Measurements from ENCODE around the gene ABHD12.
A peak's percentile ranks its signal among the peaks of the same experiment; 100 is the strongest.

Gene ABHD12

DNA sequence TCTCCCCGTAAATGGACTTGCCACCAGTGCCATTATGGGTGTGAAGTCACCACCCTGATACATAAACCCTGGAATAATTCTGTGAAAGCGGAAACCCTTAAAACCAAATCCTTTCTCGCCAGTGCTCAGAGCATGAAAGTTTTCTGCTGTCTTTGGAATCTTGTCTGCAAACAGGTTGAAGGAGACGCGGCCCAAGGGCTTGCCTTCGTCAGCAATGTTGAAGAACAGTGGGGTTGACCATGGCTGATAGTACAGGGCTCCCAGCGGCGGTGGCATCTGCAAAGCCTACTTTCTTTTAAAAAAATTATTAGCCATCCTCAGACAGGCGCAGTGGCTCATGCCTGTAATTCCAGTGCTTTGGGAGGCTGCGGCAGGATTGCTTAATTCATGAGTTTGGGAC, 22.1 kb downstream of the ABHD12 start:
- peaks cover 37% of the 10 kb centered on the region for H3K79me1 ChIP-seq (replicated peaks; ENCODE audit: low read length, poor library complexity, severe bottlenecking)

DNA sequence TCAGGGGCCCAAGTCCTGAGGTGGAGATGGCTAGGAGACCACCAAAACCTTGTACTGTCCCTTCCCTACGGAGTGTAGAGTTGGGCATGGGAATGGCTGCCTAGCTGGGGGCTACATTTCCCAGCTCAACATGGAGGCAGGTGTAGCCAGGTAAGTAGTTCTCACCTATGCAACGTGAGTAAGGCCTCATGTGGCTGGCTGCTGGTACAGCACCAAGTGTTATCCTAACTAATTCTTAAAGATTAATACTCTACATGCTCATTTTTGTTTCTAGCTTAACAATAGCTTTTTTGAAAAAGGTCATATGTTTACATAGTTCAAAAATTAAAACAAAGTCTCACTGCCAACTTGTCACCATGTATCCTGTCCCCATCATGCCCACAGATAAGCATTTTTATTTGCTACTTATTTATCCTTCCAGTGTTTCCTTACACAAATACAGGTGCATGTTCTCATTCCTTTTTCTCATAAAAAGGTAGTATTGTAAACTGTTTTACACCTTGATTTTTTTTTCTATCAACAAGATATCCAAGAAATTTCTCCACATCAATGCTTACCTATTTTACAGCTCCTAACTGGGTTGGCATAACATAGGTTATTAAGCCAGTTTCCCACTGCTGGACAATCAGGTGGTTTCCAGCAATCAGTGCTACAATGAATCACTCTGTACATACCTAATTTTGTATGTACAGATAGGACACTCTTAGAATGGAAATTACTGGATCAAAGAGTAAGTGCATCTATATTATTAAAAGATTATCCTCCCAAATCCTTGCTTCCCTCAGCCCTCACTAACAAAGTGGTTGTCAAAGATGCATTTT, 25.5 kb downstream of the ABHD12 start:
- Histone ChIP-seq H3K18ac (ENCODE audit: low read depth in 1 of 2, low read length in 2 of 2) (no peak overlapping the region), H2BK120ac (ENCODE audit: low read depth, low read length) (no peak overlapping the region), H3K4me2 (ENCODE audit: low read length, poor library complexity, severe bottlenecking) (no peak overlapping the region), H3K4me3 (ENCODE audit: insufficient read depth in 1 of 2, low read depth in 1 of 2, low read length in 2 of 2) (no peak overlapping the region), H2BK15ac (ENCODE audit: low read depth, poor library complexity, severe bottlenecking) (no peak overlapping the region), H2AFZ (ENCODE audit: low read depth, low read length) (no peak overlapping the region), H2BK12ac (ENCODE audit: low read length in 2 of 2) (no peak overlapping the region), H3K4me1 (ENCODE audit: control insufficient read depth, insufficient read depth, low read depth, low read length) (peaks cover 10% of the 10 kb centered on the region), H3K14ac (ENCODE audit: low read length in 2 of 2) (no peak overlapping the region), H3K27me3 (ENCODE audit: control insufficient read depth in 1 of 2, insufficient read depth in 1 of 2, low read length in 2 of 2) (no peaks in the 10 kb centered on the region), H2AK5ac (ENCODE audit: low read length, severe bottlenecking) (no peak overlapping the region), H3K27ac (ENCODE audit: low read length, poor library complexity, severe bottlenecking) (no peak overlapping the region), H3K23ac (ENCODE audit: low read length in 2 of 2) (no peak overlapping the region), H4K8ac (ENCODE audit: low read length) (no peak overlapping the region), H4K91ac (ENCODE audit: low read length) (no peak overlapping the region), H3K4ac (ENCODE audit: low read depth in 1 of 2, low read length in 2 of 2) (no peak overlapping the region), H3K36me3 (ENCODE audit: control insufficient read depth in 1 of 2, insufficient read depth in 2 of 2, low read depth in 1 of 2, low read length in 2 of 2) (no peaks in the 10 kb centered on the region), H2BK5ac (ENCODE audit: low read depth, low read length, poor library complexity, severe bottlenecking) (no peak overlapping the region), H3K9me3 (ENCODE audit: control insufficient read depth, low read length) (no peaks in the 10 kb centered on the region), H3K9ac (ENCODE audit: low read length) (no peak overlapping the region), H3K79me1 (replicated peaks; ENCODE audit: low read length, poor library complexity, severe bottlenecking) (peaks cover 21% of the 10 kb centered on the region)
- 93% methylated on average over 2 of the region's 2 CpGs for WGBS
- no peak for DNase-seq

More for the DNA sequence above, 22.1 kb downstream of the ABHD12 start:
- H2AFZ ChIP-seq (ENCODE audit: low read depth, low read length) = no peak overlapping the region
- peaks cover 22% of the 10 kb centered on the region for H3K9me3 ChIP-seq (ENCODE audit: control insufficient read depth, low read length)
- no peak overlapping the region for H3K4ac ChIP-seq (ENCODE audit: low read depth in 1 of 2, low read length in 2 of 2)
- H3K36me3 ChIP-seq (ENCODE audit: control insufficient read depth in 1 of 2, insufficient read depth in 2 of 2, low read depth in 1 of 2, low read length in 2 of 2) = no peaks in the 10 kb centered on the region
- no peak overlapping the region for H4K91ac ChIP-seq (ENCODE audit: low read length)
- no peak overlapping the region for H3K9ac ChIP-seq (ENCODE audit: low read length)
- H3K18ac ChIP-seq (ENCODE audit: low read depth in 1 of 2, low read length in 2 of 2) = no peak overlapping the region
- H3K27ac ChIP-seq (ENCODE audit: low read length, poor library complexity, severe bottlenecking) = no peak overlapping the region
- WGBS = over 99% methylated on average over 10 of the region's 10 CpGs
- no peak overlapping the region for H2AK5ac ChIP-seq (ENCODE audit: low read length, severe bottlenecking)
- H2BK12ac ChIP-seq (ENCODE audit: low read length in 2 of 2) = no peak overlapping the region
- H3K4me3 ChIP-seq (ENCODE audit: insufficient read depth in 1 of 2, low read depth in 1 of 2, low read length in 2 of 2) = no peak overlapping the region
- no peak overlapping the region for H2BK5ac ChIP-seq (ENCODE audit: low read depth, low read length, poor library complexity, severe bottlenecking)
- no peak overlapping the region for H2BK15ac ChIP-seq (ENCODE audit: low read depth, poor library complexity, severe bottlenecking)
- H3K4me2 ChIP-seq (ENCODE audit: low read length, poor library complexity, severe bottlenecking) = no peak overlapping the region
- H3K14ac ChIP-seq (ENCODE audit: low read length in 2 of 2) = no peak overlapping the region
- H2BK120ac ChIP-seq (ENCODE audit: low read depth, low read length) = no peak overlapping the region
- no peaks in the 10 kb centered on the region for H3K27me3 ChIP-seq (ENCODE audit: control insufficient read depth in 1 of 2, insufficient read depth in 1 of 2, low read length in 2 of 2)
- H3K23ac ChIP-seq (ENCODE audit: low read length in 2 of 2) = no peak overlapping the region
- no peak overlapping the region for H4K8ac ChIP-seq (ENCODE audit: low read length)
- DNase-seq = no peak
- H3K4me1 ChIP-seq (ENCODE audit: control insufficient read depth, insufficient read depth, low read depth, low read length) = peaks cover 6% of the 10 kb centered on the region

DNA sequence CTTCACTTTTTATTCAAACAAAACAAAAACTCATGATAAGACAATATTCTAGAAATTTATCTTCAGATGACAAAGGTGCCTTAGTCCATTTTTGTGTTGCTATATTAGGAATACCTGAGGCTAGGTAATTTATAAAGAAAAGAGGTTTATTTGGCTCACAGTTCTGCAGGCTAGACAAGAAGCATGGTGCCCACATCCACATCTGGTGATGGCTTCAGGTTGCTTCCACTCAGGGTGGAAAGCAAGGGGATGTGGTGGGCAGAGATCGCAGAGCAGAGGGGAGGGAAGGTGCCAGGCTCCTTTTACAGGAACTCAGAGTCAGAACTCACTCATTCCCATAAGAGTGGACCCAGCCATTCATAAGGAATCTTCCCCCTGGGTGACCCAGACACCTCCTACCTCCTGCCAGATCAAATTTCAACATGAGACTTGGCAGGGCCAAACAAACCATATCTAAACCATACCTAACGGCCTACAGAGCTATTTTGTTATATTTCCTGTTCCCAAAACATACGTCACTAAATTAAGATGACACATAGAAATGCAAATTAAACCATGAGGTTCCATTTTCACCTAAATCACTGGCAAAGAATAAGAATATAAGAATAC, 26.4 kb downstream of the ABHD12 start:
- no peak overlapping the region for H3K27ac ChIP-seq (ENCODE audit: low read length, poor library complexity, severe bottlenecking)
- DNase-seq = no peak
- H2BK12ac ChIP-seq (ENCODE audit: low read length in 2 of 2) = no peak overlapping the region
- H3K14ac ChIP-seq (ENCODE audit: low read length in 2 of 2) = peak overlapping the region in 1 of 2 experiments; percentile 48
- H3K27me3 ChIP-seq (ENCODE audit: control insufficient read depth in 1 of 2, insufficient read depth in 1 of 2, low read length in 2 of 2) = no peaks in the 10 kb centered on the region
- no peak overlapping the region for H2BK15ac ChIP-seq (ENCODE audit: low read depth, poor library complexity, severe bottlenecking)
- no peak overlapping the region for H3K23ac ChIP-seq (ENCODE audit: low read length in 2 of 2)
- H4K91ac ChIP-seq (ENCODE audit: low read length) = no peak overlapping the region
- H3K4me3 ChIP-seq (ENCODE audit: insufficient read depth in 1 of 2, low read depth in 1 of 2, low read length in 2 of 2) = no peak overlapping the region
- H3K4me1 ChIP-seq (ENCODE audit: control insufficient read depth, insufficient read depth, low read depth, low read length) = peaks cover 10% of the 10 kb centered on the region
- no peak overlapping the region for H3K4ac ChIP-seq (ENCODE audit: low read depth in 1 of 2, low read length in 2 of 2)
- peaks cover 18% of the 10 kb centered on the region for H3K79me1 ChIP-seq (replicated peaks; ENCODE audit: low read length, poor library complexity, severe bottlenecking)
- H2BK120ac ChIP-seq (ENCODE audit: low read depth, low read length) = no peak overlapping the region
- H3K18ac ChIP-seq (ENCODE audit: low read depth in 1 of 2, low read length in 2 of 2) = no peak overlapping the region
- no peaks in the 10 kb centered on the region for H3K36me3 ChIP-seq (ENCODE audit: control insufficient read depth in 1 of 2, insufficient read depth in 2 of 2, low read depth in 1 of 2, low read length in 2 of 2)
- H2AFZ ChIP-seq (ENCODE audit: low read depth, low read length) = no peak overlapping the region
- no peak overlapping the region for H4K8ac ChIP-seq (ENCODE audit: low read length)
- 96% methylated on average over 3 of the region's 3 CpGs for WGBS
- no peak overlapping the region for H3K9ac ChIP-seq (ENCODE audit: low read length)
- no peak overlapping the region for H2BK5ac ChIP-seq (ENCODE audit: low read depth, low read length, poor library complexity, severe bottlenecking)
- H3K9me3 ChIP-seq (ENCODE audit: control insufficient read depth, low read length) = no peaks in the 10 kb centered on the region
- H2AK5ac ChIP-seq (ENCODE audit: low read length, severe bottlenecking) = no peak overlapping the region
- H3K4me2 ChIP-seq (ENCODE audit: low read length, poor library complexity, severe bottlenecking) = no peak overlapping the region

DNA sequence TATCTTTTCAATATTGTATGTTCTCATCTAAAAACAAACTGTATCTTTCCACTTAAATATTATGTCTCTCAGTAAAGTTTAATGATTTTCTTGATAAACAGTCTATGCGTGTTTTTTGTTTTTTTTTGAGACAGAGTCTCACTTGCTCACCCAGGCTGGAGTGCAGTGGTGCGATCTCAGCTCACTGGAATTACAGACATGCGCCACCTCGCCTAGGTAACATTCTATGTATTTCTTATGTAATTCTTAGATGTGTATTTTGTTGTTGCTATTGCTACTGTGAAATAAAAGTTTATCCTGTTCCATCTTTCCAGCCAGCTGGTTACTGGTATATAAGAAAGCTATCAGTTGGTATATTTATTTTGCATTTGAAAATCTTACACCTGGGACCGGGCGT, 29.4 kb downstream of the ABHD12 start:
- no peak overlapping the region for H2AK5ac ChIP-seq (ENCODE audit: low read length, severe bottlenecking)
- no peak overlapping the region for H3K18ac ChIP-seq (ENCODE audit: low read depth in 1 of 2, low read length in 2 of 2)
- no peak overlapping the region for H2BK12ac ChIP-seq (ENCODE audit: low read length in 2 of 2)
- H3K4me2 ChIP-seq (ENCODE audit: low read length, poor library complexity, severe bottlenecking) = no peak overlapping the region
- no peak overlapping the region for H2BK5ac ChIP-seq (ENCODE audit: low read depth, low read length, poor library complexity, severe bottlenecking)
- H4K8ac ChIP-seq (ENCODE audit: low read length) = no peak overlapping the region
- no peak overlapping the region for H3K14ac ChIP-seq (ENCODE audit: low read length in 2 of 2)
- peak overlapping the region; percentile 64 for H3K27ac ChIP-seq (ENCODE audit: low read length, poor library complexity, severe bottlenecking)
- WGBS = 64% methylated on average over 6 of the region's 6 CpGs
- no peak overlapping the region for H3K4me3 ChIP-seq (ENCODE audit: insufficient read depth in 1 of 2, low read depth in 1 of 2, low read length in 2 of 2)
- no peak overlapping the region for H2BK15ac ChIP-seq (ENCODE audit: low read depth, poor library complexity, severe bottlenecking)
- peak overlapping the region in 1 of 2 experiments; percentile 22 for H3K4ac ChIP-seq (ENCODE audit: low read depth in 1 of 2, low read length in 2 of 2)
- H4K91ac ChIP-seq (ENCODE audit: low read length) = no peak overlapping the region
- H3K36me3 ChIP-seq (ENCODE audit: control insufficient read depth in 1 of 2, insufficient read depth in 2 of 2, low read depth in 1 of 2, low read length in 2 of 2) = no peaks in the 10 kb centered on the region
- H3K4me1 ChIP-seq (ENCODE audit: control insufficient read depth, insufficient read depth, low read depth, low read length) = peaks cover 8% of the 10 kb centered on the region
- no peak overlapping the region for H2AFZ ChIP-seq (ENCODE audit: low read depth, low read length)
- no peaks in the 10 kb centered on the region for H3K9me3 ChIP-seq (ENCODE audit: control insufficient read depth, low read length)
- H3K9ac ChIP-seq (ENCODE audit: low read length) = peak overlapping the region; percentile 24
- no peak for DNase-seq
- H3K27me3 ChIP-seq (ENCODE audit: control insufficient read depth in 1 of 2, insufficient read depth in 1 of 2, low read length in 2 of 2) = no peaks in the 10 kb centered on the region
- H2BK120ac ChIP-seq (ENCODE audit: low read depth, low read length) = no peak overlapping the region
- peaks cover 20% of the 10 kb centered on the region for H3K79me1 ChIP-seq (replicated peaks; ENCODE audit: low read length, poor library complexity, severe bottlenecking)
- H3K23ac ChIP-seq (ENCODE audit: low read length in 2 of 2) = no peak overlapping the region

Measured in mesenchymal stem cell (in vitro differentiated cells and primary cell).